NCI-H1105 treated with DMSO at 0.1 percent for 48 hours (cell line): ENCODE measurements around the gene SLC39A11.
"Not testable (repeated sequence)": the region's sequence is repeated elsewhere in the genome, so short reads cannot be mapped to it uniquely, and the experiment has no call there.

ENCODE experiments used
- DNase-seq: peaks from one replicate; lab custom pipeline; 2025; lab: John Stamatoyannopoulos, UW

SLC39A11 gene

DNA sequence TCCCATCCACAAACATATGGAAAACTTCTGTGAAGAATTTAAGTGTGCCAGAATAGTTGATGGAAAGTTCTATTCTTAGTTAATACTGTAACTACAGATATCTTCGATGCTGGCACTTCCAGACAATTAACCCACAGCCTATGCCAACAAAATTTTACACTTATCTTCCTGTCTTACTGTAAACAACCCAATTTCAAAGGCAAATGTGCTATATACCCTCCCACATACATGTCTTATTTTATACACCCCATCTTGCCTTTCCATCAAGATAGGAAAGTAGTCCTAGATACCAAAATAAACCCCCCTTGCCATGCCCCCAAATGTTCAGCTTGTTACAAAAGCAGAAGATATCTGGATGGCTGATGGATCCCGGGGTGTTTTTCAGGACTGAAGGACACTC, 306.3 kb downstream of the SLC39A11 start:
- no peak for DNase-seq

DNA sequence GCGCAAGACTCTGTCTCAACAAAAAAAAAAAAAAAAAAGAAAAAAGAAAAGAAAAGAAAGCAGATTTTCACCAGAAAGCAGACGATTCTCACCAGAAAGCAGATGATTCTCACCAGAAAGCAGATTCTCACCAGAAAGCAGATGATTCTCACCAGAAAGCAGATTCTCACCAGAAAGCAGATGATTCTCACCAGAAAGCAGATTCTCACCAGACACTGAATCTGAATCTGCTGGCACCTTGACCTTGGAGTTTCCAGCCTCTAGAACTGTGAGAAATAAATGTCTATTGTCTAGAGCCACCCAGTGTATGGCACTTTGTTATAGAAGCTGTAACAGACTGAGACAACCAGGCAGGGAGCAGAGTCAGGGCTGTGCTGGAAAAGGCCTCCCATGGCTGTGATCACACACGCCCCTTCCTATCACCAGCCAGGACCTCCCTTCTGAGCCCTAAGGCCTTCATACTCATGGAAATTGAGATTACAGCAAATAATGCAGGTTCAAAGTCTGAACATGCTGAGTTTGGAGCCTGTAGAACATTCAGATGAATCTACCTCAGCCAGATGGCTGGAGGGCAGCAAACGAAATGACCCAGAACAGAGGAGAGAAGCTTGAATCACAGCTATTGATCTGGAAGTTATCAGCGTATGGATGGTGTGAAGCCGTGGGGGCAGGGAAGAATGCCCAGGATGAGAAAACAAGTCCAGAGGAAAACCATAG, 309.3 kb downstream of the SLC39A11 start:
- no peak for DNase-seq

DNA sequence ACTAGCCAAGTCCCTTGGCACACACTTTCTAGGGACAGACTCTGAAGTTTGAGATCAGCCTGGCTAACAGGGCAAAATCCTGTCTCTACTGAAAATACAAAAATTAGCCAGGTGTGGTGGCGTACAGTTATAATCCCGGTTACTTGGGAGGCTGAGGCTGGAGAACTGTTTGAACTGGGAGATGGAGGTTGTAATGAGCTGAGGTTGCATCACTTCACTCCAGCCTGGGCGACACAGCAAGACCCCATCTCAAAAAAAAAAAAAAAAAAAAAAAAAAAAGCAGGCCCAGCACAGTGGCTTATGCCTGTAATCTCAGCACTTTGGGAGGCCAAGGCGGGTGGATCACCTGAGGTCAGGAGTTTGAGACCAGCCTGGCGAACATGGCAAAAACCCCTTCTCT, 310.1 kb downstream of the SLC39A11 start:
- DNase-seq, result not testable (repeated sequence)

DNA sequence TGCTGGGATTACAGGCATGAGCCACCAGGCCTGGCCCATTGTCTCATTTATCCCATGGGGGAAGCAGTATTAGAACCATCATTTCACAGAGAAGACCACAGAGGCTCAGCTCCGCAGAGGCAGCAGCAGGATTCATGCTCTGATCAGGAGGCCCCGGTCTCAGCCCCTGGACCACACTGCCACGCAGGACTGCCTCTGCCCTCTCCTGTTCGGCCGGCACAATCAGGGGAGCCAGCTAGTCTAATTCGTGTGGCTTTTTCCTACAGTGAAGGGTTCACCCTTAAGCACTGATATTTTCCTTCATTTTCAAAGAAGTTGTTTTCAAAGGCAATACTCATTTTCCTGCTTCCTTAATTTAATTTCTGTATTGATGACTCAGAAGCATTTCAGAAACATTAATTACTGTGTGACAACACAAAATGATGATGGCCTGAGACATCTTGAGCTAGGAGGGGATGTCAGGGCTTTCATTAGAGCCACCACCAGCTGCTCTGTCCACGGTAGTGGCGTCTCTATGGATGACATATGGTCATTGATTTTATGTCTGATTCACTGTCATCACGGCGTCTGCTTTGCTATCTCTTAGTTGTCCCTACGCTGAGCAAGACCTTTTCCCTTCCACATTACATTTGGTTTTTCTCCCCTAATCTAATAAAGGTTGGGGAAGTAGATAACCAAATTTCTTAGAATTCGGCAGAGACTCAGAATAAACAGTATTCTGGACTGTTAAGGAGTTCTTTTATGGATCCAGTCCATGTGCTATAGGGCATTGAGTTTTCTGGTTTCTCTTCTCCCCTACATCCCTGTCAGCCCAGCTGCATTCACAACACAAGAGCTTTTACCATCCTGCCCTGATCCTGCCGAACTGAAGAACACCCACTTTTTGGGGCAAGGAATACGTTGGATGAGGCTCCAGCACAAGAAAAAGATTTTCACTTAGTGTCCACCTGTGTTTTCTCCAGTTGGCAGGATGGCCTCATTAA, 314.0 kb downstream of the SLC39A11 start:
- DNase-seq, result no peak

DNA sequence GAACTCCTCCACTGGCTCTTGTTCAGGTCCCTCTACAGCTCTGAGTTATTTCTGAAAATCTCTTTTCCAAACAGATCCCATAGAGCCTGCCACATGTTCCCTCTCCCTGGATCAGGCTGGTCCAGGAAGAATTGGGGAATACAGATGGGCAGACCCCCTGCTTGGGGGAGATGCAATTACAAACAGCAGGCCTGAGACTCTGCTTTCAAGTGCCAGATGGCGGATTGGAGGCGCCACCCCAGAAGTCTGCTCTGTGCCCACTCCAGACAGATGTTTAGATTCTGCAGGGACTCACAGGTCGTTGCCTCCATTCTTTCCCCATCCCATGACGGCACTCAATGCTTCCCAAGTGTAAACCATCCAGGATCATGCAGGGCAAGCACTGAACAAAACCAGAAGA, 316.6 kb downstream of the SLC39A11 start:
- DNase-seq, result no peak

DNA sequence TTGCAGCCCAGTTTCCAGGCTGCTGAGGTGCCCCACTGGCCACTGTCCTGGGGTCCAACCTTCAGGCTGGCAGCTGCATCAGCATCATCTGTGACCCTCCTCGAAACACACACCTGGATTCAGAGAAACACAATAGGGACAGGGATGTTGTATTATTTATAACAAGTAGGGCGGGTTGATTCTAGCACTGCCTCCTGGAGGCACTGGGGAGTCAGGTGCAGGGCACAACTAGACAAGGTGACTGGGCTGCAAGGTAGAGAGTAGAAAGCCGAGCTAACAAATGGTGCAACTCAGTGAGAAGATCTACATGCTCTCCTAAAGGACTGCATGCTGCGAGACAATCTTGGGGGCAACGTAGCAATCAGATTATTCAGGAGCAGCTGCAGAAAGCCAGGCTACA, 317.3 kb downstream of the SLC39A11 start:
- no peak for DNase-seq

DNA sequence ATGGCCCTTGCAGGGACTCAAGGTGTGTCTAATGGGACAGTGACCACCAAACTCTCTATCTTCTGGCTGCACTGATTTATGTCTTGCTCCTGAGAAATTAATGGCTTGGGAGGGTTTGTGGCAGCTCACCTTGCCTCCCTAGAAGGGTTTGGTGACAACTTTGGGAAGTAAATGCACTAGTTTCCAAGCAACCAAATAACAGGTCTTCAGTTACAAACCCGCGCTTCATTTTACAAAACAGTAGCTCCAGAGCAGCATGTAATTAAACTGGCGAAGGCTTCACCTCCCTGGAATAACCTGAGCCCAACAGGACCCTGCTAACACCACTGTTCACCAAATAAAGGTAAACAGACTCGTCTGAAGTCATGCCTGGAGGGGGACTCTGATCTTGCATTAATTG, 318.3 kb downstream of the SLC39A11 start:
- no peak for DNase-seq

DNA sequence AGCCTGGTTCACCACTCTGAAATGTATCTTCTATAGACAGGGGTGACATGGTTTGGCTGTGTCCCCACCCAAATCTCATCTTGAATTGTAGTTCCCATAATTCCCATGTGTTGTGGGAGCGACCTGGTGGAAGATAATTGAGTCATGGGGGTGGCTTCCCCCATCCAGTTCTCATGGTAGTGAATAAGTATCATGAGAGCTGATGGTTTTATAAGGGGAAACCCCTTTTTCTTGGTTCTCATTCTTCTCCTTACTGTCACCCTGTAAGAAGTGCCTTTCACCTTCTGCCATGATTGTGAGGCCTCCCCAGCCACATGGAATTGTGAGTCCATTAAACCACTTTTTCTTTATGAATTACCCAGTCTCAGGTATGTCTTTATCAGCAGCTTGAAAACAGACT, 319.3 kb downstream of the SLC39A11 start:
- DNase-seq, result not testable (repeated sequence)

DNA sequence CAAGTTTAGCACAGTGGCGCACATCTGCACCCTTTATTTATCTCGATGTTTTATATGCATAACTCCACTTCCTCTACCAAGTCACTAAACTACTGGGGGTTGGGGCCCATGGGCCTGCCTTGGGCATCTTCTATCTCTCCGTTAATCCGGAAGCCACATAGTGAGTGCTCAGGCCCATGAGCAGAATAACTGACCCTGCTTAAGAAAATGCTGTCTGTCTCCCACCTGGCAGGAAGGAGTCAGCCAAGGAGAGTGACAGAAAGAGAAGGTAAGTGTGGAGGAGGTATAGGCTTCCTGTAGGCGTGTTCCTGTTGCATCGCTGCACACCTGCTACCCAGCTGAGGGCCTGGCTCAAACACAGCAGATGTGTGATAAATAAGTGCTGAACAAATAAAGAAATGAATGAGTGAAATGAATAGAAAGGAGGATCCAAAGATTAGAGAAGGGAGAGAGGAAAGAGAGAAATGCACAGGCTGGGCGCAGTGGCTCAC, 320.1 kb downstream of the SLC39A11 start:
- DNase-seq, result no peak

DNA sequence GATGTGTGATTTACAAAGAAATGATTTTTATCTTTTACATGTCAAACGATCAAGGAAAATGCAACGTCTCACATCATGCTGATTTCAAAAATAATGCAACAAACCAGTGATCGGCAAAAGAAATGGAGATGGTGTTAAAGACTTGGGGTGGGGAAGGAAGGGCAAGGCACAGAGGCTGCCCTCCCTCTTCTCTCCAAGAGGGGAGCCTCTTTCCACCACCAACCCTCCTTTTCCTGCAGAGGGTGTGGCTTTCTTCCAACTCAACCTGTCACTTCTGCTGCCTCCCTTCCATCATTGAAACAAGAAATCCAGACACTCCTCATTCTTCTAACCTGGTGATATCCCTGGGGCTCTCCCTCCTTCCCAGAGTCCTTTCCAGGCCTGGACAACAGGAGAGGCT, 320.8 kb downstream of the SLC39A11 start:
- DNase-seq, result no peak

DNA sequence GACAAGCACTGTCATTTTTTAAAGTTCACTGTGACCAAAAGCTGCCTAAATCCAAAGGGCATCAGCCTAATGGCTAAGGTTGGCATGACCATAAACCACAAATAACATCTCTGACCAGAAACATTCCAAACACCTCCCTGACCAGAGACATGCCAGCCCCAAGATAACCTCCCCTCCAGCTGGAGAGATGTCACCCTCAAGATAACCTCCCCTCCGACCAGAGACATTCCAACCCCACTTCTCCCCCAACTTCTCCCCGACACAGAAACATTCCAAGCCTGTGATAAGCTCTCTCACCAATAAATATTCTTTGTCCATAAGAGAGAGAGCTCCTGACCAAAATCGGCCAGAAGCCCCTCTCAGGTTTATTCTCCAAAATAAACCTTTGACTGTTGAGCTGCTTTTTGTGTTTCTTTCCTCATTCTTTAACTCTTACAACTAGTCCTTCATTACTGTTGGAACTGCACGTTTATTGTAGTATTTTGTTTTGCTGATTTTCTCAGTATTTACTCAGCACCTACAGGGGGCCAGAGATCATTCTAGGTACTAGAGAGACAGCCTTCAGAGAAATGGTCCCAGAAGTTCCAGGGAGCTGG, 325.6 kb downstream of the SLC39A11 start:
- DNase-seq, result no peak

DNA sequence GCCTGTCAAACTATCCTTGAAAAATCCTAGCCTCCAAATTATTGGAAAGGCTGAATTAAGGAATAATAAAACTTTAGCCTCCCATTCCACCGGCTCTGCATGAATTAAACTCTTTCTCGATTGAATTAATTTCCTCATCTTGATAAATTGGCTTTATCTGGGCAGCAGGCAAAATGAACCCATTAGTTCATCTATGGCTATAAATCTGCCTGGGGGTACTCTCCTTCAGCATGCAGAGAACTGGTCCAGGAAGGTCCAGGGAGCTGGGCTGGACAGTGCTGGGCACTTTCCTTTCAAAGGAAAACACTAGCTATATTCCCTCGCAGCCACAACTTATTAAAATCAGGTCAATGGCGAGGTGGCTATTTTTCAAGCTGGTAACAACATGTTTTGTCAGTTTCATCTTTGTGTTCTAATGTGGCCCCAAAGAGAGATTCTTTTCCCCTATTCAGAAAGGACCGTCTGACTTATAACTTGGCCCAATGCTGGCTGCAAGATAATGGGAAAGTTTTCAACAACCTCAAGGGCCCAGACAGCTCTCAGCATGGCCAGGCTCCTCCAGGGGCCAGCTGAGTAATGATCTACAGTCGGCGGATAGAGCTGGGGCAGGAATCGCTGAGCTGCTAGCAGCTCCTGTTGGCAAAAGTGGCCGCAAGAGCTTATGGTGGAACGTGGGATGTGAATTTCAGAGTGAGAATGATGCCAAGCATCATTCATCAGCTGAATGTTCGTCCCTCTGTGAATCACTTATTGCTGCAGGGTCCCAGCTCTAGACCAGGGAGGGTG, 326.9 kb downstream of the SLC39A11 start:
- no peak for DNase-seq

DNA sequence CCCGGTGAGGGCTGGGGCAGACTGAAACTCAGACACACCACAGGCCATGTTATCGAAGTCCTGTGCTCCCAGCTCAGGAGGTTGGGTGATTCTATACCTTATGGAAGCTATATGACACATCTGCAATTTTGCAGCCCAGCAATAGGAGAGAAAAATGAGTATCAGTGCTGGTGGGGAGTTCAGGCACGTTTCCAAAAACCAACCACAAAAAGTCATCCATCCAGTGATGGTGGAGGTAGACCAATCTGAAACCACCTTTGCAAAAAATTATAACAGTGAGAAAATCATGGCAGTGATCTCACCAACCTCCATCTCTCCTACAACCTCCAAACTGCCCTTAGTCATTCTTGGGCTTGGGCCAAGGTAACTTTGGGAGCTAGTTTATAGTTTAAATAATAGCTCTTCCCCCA, 327.9 kb downstream of the SLC39A11 start:
- no peak for DNase-seq

DNA sequence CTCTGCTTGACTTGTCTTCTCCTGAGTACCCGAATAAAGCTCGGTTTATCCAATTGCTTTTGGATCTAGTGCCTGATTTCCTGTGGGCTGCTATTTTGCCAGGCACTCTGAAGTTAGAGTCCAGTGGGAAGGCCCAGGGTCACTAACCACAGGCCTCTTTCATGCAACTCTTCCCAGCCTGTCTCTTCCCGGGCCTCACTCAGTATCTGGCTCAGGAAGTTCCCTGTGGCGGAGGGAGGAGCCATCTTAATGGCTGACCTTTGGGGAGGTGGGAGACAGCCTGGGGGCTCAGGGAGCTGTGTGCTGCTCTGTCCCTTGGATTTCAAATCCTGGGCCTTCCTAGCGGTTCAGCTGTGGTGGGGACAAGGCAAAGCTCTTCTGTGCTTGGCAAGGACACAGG, 328.5 kb downstream of the SLC39A11 start:
- DNase-seq, result no peak

DNA sequence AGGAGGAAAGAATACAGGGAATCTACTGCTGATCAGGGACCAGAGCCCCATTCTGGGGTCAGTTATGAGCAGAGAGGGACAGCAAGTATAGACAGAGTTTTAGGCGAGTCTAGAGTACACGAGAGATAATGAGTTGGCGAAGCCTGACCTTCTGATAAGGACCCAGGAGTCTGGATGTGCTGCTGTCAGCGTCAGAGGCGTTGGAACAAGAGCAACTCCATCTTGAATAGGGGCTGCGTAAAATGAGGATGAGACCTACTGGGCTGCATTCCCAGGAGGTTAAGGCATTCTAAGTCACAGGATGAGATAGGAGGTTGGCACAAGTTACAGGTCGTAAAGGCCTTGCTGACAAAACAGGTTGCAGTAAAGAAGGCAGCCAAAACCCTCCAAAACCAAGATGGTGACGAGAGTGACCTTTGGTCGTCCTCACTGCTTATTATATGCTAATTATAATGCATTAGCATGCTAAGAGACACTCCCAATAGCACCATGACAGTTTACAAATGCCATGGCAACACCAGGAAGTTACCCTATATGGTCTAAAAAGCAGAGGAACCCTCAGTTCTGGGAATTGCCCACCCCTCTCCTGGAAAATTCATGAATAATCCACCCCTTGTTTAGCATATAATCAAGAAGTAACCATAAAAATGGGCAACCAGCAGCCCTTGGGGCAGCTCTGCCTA, 330.5 kb downstream of the SLC39A11 start:
- DNase-seq, result not testable (repeated sequence)

DNA sequence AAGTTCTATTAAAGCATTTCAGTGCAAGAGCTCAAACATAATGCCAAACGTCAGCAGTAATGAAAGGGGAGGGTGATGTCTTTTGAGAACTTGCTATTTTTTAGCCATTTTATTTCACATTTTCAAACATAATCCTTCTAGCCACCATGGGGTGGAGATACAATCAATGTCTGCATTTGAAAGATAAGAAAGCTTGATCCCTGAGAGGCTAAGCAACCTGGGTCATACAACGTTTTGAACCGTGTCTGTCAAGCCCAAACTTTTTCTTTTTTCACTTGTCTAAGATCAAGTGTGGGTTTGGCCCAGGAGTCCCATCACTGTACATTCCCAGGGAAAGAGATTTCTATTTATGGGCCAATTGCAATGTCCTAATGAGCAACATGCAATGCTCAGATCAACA, 331.1 kb downstream of the SLC39A11 start:
- DNase-seq, result no peak

DNA sequence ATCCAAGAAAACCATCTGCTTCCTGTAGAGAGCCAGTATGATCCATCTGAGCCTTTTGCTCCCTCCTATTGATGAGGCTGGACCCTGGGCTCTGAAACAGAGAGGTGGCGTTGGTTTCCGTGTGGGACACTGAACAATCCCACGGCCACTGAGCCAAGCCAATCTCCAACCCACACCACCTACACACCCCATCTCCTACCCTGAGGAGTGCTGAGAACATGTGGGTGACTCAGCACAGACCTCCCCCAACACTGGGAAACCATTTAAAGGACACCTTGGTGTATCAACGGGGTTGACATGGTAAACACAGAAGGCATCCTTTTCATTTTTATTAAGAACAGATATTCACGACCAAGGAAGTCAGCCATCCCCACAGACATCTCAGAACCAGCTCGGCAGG, 332.1 kb downstream of the SLC39A11 start:
- DNase-seq, result no peak

DNA sequence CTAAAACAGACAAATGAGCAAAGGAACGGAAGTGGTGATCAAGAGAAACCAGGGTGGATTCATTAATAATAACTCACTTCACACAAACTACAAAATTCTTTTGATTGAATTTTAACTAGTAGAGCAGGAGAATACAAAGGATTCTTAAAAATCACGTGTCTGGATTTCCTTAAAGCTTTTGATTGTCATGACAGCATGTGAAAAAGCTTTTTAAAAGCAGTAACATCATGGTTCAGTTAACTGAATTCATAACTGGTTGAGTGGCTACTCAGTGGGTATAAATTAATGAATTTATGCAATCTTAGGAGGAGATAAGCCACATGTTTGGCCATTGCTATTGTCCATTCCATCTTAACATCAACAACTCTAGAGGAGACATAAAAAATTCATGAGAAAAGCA, 333.2 kb downstream of the SLC39A11 start:
- DNase-seq, result no peak

DNA sequence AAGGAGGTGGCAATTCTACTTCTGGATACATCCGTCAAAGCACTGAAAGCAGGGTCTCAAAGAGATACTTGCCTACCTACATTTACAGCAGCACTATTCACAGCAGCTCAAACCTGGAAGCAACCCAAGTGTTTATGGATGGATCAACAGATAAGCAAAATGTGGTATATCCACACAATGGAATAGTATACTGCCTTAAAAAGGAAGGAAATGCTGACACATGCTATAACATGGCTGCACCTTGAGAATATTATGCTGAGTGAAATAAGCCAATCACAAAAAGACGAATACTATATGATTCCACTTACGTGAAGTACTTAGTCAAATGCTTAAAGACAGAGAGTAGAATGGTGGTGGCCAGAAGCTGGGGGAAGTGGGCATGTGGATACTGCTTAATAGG, 336.2 kb downstream of the SLC39A11 start:
- no peak for DNase-seq

DNA sequence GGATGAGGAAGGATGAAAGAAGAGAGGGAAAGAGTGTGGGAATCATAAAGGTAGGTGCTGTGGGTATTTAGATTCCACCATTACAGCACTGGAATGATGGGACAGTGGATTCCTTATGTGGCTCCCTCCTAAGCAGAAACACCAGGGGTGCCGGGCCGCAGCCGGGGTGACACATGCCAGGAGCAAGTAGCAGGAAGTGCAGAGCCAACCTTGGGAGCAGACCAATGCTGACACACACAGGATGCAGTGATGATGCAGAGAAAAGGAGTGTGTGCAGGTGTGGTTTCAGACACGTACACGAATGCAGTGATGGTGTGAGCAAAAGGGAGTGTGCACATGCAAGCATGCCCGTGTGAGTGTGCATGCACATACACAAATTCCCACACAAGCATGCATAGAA, 338.0 kb downstream of the SLC39A11 start:
- no peak for DNase-seq

DNA sequence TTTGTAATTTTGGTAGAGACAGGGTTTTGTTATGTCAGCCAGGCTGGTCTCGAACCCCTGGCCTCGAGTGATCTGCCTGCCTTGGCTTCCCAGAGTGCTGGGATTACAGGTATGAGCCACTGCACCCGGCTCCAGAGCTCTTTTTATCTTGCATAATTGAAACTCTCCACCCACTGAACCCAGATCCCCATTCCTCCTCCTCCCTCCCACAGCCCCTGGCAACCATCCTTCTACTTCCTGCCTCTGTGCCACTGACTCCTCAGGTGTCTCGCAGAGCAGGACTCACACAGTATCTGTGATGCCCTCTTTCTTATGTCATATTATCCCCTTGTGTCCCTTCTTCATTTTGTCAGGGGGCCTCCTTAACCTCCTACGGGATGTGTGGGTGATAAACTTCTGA, 340.7 kb downstream of the SLC39A11 start:
- DNase-seq, result no peak
